Measurements from ENCODE around the gene HEPN1.
A peak's percentile ranks its signal among the peaks of the same experiment; 100 is the strongest.

The HEPN1 gene

DNA sequence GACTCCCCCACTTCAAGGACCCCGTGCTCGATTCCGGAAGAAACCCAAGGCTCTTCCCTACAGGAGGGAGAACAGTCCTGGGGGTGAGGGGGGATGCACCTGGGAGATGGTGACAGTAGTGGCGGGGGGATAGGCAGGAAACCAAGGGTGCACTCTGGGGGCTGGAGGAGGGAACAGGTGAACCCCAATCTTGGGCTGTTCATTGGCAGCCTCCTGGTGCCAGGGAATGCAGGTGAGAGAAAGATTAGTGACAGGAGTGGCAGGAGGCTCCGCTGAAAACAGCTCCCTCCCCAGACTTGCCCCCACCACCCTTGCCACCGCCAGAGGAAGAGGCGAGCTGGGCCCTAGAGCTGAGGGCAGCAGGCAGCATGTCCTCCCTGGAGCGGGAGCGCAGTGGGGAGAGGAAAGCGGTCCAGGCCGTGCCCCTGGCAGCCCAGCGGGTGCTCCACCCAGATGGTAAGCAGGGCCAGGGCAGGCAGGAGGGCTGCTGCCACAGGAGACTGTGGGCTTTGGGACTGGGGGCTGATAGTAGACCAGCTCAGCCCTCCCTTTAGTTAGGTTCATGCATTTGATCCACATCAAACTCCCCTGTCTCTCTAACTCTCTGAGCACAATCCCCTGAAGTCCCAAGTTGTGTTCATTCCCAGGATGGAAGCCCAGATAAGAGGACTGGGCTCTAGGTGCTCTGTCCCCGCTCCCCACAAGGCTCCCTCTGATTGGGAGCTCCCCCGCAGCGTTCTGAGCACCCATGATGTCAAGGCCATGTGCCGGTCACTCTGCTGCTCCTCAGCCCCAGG is 39.4 kb upstream of the HEPN1 start:
- Mint-ChIP-seq H3K4me3 (no peak overlapping the region), H3K27ac (no peak overlapping the region), H3K4me1 (peaks cover 22% of the 10 kb centered on the region), H3K9me3 (no peaks in the 10 kb centered on the region), H3K36me3 (no peaks in the 10 kb centered on the region)
- DNase-seq (ENCODE audit: low spot score in 2 of 2) = no peak
- ATAC-seq = no peak

DNA sequence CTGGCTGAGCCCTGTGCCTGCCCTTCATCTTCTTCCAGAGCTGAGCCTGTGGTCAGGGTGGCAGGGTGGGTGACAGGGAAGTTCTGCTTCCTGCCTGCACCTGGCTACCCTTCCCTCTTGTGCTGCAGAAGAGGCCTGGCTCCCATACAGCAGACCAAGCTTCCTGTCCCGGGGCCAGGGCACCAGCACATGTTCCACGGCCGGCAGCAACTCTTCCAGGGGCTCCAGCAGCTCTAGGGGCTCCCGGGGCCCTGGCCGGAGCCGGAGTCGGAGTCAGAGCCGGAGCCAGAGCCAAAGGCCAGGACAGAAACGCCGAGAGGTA is 38.8 kb upstream of the HEPN1 start:
- Mint-ChIP-seq H3K4me1 (peaks cover 18% of the 10 kb centered on the region), H3K36me3 (no peaks in the 10 kb centered on the region), H3K27ac (no peak overlapping the region), H3K9me3 (no peaks in the 10 kb centered on the region), H3K4me3 (no peak overlapping the region)
- no peak for ATAC-seq
- no peak for DNase-seq (ENCODE audit: low spot score in 2 of 2)

DNA sequence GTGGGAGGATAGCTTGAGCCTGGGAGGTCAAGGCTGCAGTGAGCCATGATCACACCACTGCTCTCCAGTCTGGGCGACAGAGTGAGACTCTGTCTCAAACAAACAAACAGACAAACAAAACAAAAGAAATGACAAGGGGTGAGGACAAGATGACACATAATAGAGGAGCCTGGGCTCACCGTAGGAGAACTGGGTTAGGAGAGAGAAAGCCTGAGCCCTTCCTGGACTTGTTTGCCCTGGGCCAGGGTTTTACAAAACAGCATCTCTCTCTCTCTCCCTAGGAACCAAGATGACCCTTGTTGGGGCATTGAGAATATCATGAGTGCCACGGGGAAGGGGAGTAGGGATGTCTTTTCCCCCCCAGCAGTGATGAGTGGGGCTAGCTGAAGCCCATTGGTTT is 38.1 kb upstream of the HEPN1 start:
- DNase-seq (ENCODE audit: low spot score in 2 of 2) = no peak
- Mint-ChIP-seq H3K9me3 (no peaks in the 10 kb centered on the region), H3K27ac (no peak overlapping the region), H3K36me3 (no peaks in the 10 kb centered on the region), H3K4me1 (peaks cover 12% of the 10 kb centered on the region), H3K4me3 (no peak overlapping the region)
- no peak for ATAC-seq

DNA sequence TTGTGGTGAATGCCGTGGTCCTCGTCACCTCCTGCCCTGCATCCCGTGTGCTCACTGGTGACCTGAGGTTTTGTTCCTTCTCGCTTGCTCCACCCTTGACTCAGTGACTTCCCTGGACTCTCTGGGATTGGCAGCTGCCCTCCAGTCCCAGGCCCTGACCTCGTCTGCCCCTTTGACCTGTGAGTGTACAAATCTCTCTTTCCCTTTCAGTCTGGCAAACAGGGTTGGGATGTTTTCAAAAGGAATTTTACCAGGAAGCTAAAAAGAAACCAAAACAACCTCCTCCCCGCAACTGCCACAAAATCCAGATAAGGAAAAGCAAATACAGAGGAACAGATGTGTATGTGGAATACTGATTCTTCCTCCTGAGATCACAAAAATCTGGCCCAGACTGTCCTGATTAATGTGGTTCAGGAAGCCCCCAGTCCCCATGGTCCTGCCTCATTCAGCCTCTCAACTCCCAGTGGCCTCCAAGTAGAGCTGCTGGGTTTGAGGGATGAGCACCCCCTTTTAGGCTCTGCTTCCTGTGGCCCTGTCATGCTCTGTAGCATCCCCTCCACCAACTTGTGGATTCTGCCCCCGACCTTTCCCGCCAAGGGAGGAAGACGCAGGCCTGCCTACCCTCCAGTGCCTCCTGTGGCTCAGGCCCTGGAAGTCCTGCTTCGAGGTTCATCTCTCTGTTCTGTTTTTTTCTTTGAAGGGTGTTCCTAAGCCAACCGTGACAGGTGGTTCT is 36.5 kb upstream of the HEPN1 start:
- H3K9me3 Mint-ChIP-seq = no peaks in the 10 kb centered on the region
- H3K4me3 Mint-ChIP-seq = no peak overlapping the region
- H3K27ac Mint-ChIP-seq = no peak overlapping the region
- peaks cover 6% of the 10 kb centered on the region for H3K4me1 Mint-ChIP-seq
- ATAC-seq = no peak
- no peaks in the 10 kb centered on the region for H3K36me3 Mint-ChIP-seq
- no peak for DNase-seq (ENCODE audit: low spot score in 2 of 2)

DNA sequence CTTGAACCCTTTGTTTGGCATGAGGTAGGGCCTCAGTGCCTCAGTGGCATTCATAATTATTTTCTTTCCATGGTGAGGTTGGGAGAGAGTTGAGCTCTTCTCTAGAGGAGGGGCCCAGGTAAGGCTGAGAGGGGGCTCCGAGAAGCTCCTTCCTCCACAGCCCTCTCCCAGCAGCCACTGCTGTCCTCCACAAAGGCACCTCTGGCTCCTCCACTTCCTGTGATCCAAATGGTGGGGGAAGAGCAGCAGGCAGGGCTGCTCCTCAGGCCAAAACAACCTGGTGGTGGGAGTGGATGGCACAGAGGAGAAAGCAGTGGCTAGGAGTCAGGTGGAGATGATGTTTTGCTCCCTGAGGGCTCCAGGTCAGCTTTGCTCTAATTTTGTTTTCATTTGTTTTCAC is 34.7 kb upstream of the HEPN1 start:
- H3K36me3 Mint-ChIP-seq = no peaks in the 10 kb centered on the region
- no peak for DNase-seq (ENCODE audit: low spot score in 2 of 2)
- no peak for ATAC-seq
- no peak overlapping the region for H3K4me3 Mint-ChIP-seq
- H3K9me3 Mint-ChIP-seq = no peaks in the 10 kb centered on the region
- no peaks in the 10 kb centered on the region for H3K4me1 Mint-ChIP-seq
- H3K27ac Mint-ChIP-seq = no peak overlapping the region

DNA sequence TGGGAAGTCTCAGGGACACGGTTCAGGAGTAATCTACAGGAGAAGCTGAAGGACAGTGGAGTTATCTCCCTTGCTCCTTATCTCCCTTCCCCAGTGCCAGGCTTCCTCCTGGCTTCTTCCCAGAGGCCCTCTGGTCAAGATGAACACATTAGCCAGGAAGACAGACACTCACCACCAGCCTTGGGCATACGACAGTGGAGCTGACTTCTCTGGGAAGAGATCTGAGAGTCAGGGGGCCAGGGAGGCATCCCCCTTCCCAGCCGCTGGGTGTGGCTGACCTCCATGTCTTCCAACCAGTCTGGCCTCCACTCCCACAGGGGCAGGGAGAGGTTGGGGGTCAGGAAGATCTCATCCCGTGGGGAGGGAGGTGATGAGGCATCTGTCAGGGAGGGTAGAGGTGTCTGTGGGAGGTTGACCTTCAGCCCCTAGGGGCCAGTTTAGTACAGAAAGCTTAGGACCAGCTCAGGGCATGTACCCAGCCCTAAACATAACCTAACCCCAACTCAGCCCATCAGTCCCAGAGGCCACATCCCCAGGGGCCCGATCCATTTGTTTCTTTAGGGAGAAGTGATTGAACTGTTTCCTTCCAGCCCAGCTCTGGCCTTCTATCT is 34.1 kb upstream of the HEPN1 start:
- Mint-ChIP-seq H3K4me3 (no peak overlapping the region), H3K36me3 (no peaks in the 10 kb centered on the region), H3K27ac (no peak overlapping the region), H3K4me1 (no peaks in the 10 kb centered on the region), H3K9me3 (no peaks in the 10 kb centered on the region)
- no peak for ATAC-seq
- DNase-seq (ENCODE audit: low spot score in 2 of 2) = no peak

DNA sequence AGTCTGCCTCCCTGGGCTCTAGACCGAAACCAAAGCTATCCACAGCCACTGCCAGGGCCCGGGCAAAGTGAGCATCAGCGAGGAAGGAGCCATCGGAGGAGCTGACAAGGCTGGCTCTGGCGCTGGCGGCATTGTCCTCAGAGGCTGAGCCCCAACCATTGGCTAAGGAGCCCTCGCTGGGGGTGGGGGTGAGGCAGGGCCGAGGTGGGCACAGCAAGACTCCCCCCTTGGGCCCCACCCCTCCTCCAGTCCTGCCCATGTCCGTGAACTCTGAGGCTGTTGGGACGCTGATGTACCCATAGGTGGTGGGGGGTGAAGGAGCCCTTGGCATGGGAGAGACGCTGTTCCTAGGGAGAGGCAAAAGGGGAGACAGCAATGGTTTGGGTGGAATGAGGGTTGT is 32.6 kb upstream of the HEPN1 start:
- H3K4me1 Mint-ChIP-seq = no peaks in the 10 kb centered on the region
- H3K9me3 Mint-ChIP-seq = no peaks in the 10 kb centered on the region
- ATAC-seq = no peak
- no peak for DNase-seq (ENCODE audit: low spot score in 2 of 2)
- H3K36me3 Mint-ChIP-seq = no peaks in the 10 kb centered on the region
- H3K4me3 Mint-ChIP-seq = no peak overlapping the region
- no peak overlapping the region for H3K27ac Mint-ChIP-seq

DNA sequence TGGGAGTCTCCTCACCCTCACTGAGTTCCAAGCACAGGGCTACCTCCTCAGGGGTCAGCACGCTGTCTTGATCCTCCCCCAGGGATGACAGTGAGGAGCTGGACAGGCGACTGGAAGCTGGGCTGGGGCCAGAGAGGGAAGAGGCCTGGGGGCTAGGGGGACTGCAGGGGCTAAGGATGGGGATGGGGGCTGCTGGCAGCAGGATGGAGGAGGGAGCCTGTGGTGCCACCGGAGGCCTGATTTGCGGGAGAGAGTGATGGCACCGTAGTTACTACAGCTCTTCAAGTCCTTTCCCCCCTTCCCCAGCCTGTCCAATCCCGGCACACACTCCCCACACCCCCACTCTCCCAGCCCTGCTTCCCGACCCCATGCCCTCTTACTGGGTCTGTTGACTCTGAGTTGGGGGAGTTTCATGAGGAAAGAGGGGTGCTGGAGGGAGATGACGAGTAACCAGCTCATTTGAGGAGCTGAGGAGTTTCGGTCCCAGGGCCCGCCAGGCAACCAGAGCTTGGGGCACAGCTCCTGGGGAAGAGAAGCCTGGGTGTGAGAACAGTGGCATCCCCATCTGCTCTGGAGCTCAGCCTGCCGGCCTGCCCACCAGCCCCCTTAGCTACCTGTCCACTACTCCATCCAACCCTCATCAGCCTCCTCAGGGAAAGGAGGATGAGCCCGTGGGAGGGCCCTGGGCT is 31.9 kb upstream of the HEPN1 start:
- Mint-ChIP-seq H3K4me3 (no peak overlapping the region), H3K9me3 (no peaks in the 10 kb centered on the region), H3K36me3 (no peaks in the 10 kb centered on the region), H3K4me1 (no peaks in the 10 kb centered on the region), H3K27ac (no peak overlapping the region)
- no peak for DNase-seq (ENCODE audit: low spot score in 2 of 2)
- no peak for ATAC-seq

DNA sequence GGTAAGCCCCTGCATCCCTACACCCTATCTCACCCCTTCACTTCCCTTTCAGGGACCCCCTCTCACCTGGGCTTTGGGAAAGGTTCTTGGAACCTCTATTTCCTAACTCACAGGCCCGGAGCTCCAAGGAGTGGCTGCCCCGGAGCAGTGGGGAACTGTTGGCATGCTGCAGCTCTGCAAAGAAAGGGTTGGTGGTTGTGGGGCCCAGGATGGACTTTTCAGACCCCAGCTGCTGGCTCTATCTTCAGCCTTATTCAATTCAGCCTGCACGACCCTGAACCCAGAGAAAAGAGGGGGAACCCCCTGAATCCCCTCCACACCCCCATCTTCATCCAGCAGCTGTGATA is 31.4 kb upstream of the HEPN1 start:
- Mint-ChIP-seq H3K27ac (no peak overlapping the region), H3K4me1 (no peaks in the 10 kb centered on the region), H3K36me3 (no peaks in the 10 kb centered on the region), H3K9me3 (no peaks in the 10 kb centered on the region), H3K4me3 (no peak overlapping the region)
- ATAC-seq (no peak), DNase-seq (ENCODE audit: low spot score in 2 of 2) (no peak)

DNA sequence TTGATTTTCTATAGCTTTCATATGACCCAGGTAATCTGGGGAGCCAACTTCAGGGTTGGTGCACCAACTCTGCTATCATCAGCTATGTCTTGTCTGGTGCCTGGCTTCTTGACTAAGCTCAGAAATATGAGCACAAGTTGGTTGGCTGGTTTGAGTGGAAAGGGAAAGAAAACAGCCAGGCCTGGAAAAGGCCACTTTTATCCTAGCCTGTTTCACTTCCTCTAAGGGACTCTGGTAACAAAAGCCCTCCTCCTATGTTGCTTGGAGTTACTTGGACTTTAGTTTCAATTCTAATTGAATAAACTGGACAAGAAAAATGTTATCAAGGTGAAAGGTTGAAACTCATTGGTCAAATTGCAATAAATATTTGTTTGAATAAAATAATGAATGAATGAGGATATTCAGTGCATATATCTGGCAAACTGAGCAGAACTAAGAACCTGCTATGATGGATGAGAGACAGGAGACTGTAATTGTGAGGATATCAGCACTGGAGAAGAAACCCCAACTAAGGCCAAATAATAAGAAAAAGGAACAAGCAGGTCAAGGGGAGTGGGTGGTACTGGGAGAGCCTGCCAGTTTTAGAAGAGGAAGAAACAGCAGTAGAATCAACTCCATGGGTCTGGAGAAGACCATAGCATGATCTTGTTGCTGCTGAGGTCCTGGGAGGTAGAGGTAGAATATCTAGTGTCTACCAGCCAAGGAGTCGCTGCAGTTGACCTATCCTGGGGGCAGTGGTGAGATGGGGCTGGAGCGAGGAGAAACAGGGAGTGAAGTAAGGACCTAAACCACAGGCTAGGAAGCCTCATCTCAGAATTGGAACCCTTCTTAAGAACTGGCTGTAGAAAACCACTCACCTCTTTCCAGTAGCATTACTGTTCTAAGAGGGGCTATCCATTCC is 29.6 kb upstream of the HEPN1 start:
- no peaks in the 10 kb centered on the region for H3K4me1 Mint-ChIP-seq
- no peak for ATAC-seq
- no peak for DNase-seq (ENCODE audit: low spot score in 2 of 2)
- no peaks in the 10 kb centered on the region for H3K36me3 Mint-ChIP-seq
- H3K4me3 Mint-ChIP-seq = no peak overlapping the region
- H3K9me3 Mint-ChIP-seq = no peaks in the 10 kb centered on the region
- no peak overlapping the region for H3K27ac Mint-ChIP-seq

DNA sequence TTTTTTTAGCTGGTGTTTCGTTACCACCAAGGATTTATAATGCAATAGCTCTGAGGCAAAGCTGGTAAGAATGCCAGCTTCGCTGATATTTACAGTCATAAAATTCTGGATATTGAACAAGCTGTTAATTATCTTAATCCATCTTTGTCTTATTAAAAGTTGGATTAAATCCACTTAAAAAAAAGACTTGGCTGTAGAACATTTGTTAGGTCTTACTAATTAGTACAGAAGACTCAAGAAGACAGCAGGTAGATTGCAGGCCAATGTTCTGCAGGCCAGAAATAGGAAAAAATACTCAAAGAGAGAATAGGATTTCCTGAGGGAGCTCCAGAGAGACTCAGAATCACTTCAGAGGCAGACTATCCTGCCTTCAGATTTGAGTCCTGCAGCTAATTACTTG is 28.9 kb upstream of the HEPN1 start:
- DNase-seq (ENCODE audit: low spot score in 2 of 2) (peak in 1 of 2 donors; percentile 8), ATAC-seq (no peak)
- Mint-ChIP-seq H3K36me3 (no peaks in the 10 kb centered on the region), H3K9me3 (no peaks in the 10 kb centered on the region), H3K4me3 (no peak overlapping the region), H3K27ac (no peak overlapping the region), H3K4me1 (no peaks in the 10 kb centered on the region)

DNA sequence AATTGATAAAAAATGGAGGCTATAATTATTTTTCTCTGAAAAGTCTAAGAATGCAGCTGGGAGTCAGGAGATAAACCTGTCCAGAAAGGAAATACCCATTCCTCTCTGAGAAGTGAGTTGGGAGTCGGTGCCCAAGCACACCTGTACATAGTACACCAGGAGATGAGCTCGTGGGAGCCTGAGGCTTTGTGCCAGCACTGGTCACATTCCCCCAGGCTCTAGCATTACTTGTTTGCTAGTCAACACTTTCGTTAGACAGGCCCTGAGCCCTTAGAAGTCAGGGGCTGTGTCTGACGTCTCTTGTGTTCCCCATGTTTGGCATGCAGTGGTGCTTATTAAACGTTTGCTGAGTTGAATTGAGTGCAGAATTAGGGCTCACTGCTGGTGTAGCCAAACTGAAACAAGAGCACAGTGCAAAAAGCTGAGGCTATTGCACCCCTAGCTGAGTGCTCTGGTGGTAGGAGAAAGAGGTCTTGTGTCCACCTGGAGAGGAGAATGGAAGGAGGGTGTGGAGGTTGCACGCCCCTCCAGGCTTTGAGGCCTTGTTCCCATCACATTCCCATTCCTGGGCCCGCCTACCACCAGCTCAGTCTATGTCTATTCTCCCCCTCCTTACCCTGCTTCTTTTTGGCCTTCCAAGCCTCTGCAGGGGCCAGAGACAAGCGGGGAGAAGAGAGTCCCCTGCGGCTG is 28.2 kb upstream of the HEPN1 start:
- Mint-ChIP-seq H3K36me3 (no peaks in the 10 kb centered on the region), H3K4me3 (no peak overlapping the region), H3K9me3 (no peaks in the 10 kb centered on the region), H3K27ac (no peak overlapping the region), H3K4me1 (no peaks in the 10 kb centered on the region)
- peak in 1 of 2 donors; percentile 36 for DNase-seq (ENCODE audit: low spot score in 2 of 2)
- no peak for ATAC-seq

DNA sequence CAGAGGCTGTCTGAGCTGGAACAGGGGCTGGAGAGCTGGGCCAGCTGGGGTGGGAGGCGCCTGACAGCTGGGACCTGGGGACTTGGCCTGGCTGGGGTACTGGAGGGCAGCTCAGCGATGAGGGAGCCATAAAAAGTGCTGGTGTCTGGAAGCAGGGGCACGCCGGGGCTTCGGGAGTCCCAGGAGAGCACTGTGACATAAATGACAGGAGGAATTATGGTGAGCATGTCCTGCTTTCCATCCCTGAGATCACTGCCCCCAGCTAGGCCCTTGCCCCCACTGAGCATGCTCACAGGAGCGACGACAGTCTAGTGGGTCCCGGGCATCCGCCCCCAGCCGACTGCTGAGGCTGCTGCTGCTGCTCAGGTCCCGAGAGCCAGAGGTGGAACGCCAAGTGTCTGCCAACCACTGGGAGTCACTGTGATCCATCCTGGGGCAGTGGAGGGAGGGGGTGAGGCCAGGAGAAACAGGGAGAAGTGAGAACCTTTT is 27.6 kb upstream of the HEPN1 start:
- Mint-ChIP-seq H3K36me3 (no peaks in the 10 kb centered on the region), H3K4me1 (no peaks in the 10 kb centered on the region), H3K9me3 (no peaks in the 10 kb centered on the region), H3K4me3 (no peak overlapping the region), H3K27ac (no peak overlapping the region)
- ATAC-seq = no peak
- DNase-seq (ENCODE audit: low spot score in 2 of 2) = peak in 1 of 2 donors; percentile 35

DNA sequence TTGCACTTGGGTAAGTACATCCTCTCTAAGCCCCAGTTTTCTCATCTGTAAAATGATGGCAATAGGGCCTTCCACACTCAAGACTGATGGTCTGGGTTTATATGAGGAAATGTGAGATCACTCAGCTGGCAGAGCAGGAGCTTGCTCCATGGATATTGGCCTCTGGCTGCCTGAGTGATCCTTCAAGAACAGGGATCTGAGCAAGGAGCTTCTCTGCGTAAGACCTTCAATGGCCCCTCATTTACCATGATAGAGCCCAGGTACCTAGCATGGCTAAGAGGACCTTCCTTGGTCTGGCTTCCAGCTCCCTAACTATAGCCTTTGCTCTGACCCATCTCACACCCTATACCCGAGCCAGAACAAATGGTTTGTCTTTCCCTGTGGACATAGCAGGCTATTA is 26.9 kb upstream of the HEPN1 start:
- Mint-ChIP-seq H3K27ac (no peak overlapping the region), H3K4me3 (no peak overlapping the region), H3K9me3 (no peaks in the 10 kb centered on the region), H3K36me3 (no peaks in the 10 kb centered on the region), H3K4me1 (peaks cover under 1% of the 10 kb centered on the region)
- DNase-seq (ENCODE audit: low spot score in 2 of 2) (peak in 1 of 2 donors; percentile 20), ATAC-seq (no peak)
